Gastroesophageal sphincter (tissue), 4 donors: ENCODE measurements around the gene DHRS7. TPM values are rescaled to one million over a fixed set of nuclear protein-coding genes. Genes with fewer than 3 reads are reported as not detected.

Experiments
- ATAC-seq: fragments of 150-250 bp; one replicate; pipeline ENCODE4 v1.9.1; 2016; ENCODE audit warnings: mild to moderate bottlenecking, moderate library complexity
- H3K27ac ChIP-seq, 4 donors: fragments of 200-600 bp; sonication (generic) in 3 of 4; 1 replicate in 3 of 4; 2 replicates in 1 of 4; pipeline ENCODE4 v1.5.1; 2016 to 2019
- H3K27me3 ChIP-seq: fragments of 200-600 bp; sonication (generic); one replicate; pipeline ENCODE4 v1.5.1; 2019
- H3K36me3 ChIP-seq, 2 donors: fragments of 200-600 bp; sonication (generic); one replicate each; pipeline ENCODE4 v1.5.1; 2019; ENCODE audit warnings: control low read depth in 1 of 2
- H3K4me1 ChIP-seq, 3 donors: fragments of 200-600 bp; sonication (generic); 1 replicate in 2 of 3; 2 replicates in 1 of 3; pipeline ENCODE4 v1.5.1; 2016 to 2019; ENCODE audit warnings: control low read depth in 2 of 3
- H3K4me3 ChIP-seq, 2 donors: fragments of 200-600 bp; sonication (generic); one replicate each; pipeline ENCODE4 v1.5.1; 2019; ENCODE audit warnings: mild to moderate bottlenecking in 1 of 2, moderate library complexity in 1 of 2
- H3K9me3 ChIP-seq, 3 donors: fragments of 200-600 bp; sonication (generic); one replicate each; pipeline ENCODE4 v1.5.1; 2017 to 2019; ENCODE audit warnings: control low read depth in 2 of 3
- EP300 ChIP-seq: sonication (generic); formaldehyde crosslinking; IDR thresholded peaks from one replicate; pipeline ENCODE4 v1.6.1; 2017; ENCODE audit warnings: antibody characterized with exemption, mild to moderate bottlenecking
- POLR2A ChIP-seq, 2 donors: fragments of 450-650 bp; IDR thresholded peaks; one replicate each; pipeline ENCODE4 v1.6.1; 2017; ENCODE audit warnings: antibody characterized with exemption in 2 of 2, mild to moderate bottlenecking in 2 of 2, moderate library complexity in 1 of 2
- POLR2AphosphoS5 ChIP-seq: sonication (generic); formaldehyde crosslinking; IDR thresholded peaks from one replicate; pipeline ENCODE4 v1.6.1; 2017; ENCODE audit warnings: antibody characterized with exemption
- WGBS, 2 donors: methylation state at CpG; one replicate each; pipeline ENCODE4 v1.1.5; 2018; ENCODE audit warnings: low coverage in 1 of 2; 5-methylcytosine and 5-hydroxymethylcytosine counted together
- total RNA-seq, 4 donors: library from RNA; depleted of rRNA; stranded (reverse); fragments of >200 nt; gene quantifications; one replicate each; pipeline ENCODE4 v1.1.0, GENCODE V29; 2016
- TF ChIP-seq, protein P1 (sequence below), 4 experiments: fragments of 200-600 bp in 2 of 4; fragments of 450-650 bp in 2 of 4; sonication (generic) in 1 of 4; IDR thresholded peaks; one replicate each; pipeline ENCODE4 v1.5.1; 2017 to 2019; ENCODE audit warnings: antibody characterized with exemption in 4 of 4, mild to moderate bottlenecking in 2 of 4, moderate library complexity in 2 of 4

The DHRS7 gene
- total RNA-seq, 4 donors from 2014 or later = 55.1 to 92.4 (median 60.6) TPM

DNA sequence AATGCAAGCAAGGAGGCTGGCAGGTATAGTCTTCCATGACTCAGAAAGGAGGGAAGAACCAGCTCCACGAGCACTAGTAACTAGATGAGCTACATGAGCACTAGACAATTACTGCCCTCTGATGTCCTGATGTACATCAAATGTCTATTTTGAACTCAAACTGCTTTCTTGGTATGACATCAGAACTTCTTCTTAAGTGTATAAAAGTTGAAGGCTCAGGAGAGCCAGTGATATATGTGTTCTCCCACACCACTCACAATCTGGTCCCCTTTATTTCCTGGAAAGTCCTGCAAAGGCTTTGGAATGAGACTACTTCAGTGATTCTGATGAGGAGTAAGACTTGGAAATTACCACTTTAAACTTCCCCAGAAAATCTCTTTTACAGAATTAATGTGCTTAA is 18.5 kb upstream of the DHRS7 start:
- no peak for ATAC-seq
- 0% methylated on average over 1 of the region's 1 CpG for WGBS, 2 donors

DNA sequence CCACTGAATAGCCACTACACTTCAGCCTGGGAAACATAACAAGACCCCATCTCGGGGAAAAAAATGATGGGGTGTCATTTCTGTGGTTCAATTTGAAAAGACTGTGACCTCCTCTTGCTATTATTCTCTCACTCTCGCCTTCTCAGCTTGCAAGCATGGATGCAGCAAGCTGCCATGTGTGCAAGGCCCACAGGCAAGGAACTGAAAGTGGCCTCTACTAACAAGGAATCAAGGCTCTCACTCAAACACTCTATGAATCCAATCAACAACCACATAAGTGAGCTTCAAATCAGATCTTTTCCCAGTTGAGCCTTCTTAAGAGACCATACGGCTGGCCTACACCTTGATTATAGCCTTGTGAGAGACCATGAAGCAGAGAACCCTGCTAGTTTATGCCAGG is 17.9 kb upstream of the DHRS7 start:
- no peak overlapping the region for H3K4me3 ChIP-seq
- H3K27ac ChIP-seq = no peak overlapping the region
- H3K4me1 ChIP-seq = peaks cover 0 to 21% (median 3%) of the 10 kb centered on the region in 3 donors
- no peak for ATAC-seq
- no peaks in the 10 kb centered on the region for H3K27me3 ChIP-seq
- no peaks in the 10 kb centered on the region for H3K36me3 ChIP-seq
- 94 to 100% methylated on average over 2 to 3 of the region's 3 CpGs for WGBS, 2 donors
- TF ChIP-seq POLR2A (IDR thresholded peaks at IDR 0.05) = no peak
- TF ChIP-seq EP300 = no peak
- TF ChIP-seq, protein P1, sequence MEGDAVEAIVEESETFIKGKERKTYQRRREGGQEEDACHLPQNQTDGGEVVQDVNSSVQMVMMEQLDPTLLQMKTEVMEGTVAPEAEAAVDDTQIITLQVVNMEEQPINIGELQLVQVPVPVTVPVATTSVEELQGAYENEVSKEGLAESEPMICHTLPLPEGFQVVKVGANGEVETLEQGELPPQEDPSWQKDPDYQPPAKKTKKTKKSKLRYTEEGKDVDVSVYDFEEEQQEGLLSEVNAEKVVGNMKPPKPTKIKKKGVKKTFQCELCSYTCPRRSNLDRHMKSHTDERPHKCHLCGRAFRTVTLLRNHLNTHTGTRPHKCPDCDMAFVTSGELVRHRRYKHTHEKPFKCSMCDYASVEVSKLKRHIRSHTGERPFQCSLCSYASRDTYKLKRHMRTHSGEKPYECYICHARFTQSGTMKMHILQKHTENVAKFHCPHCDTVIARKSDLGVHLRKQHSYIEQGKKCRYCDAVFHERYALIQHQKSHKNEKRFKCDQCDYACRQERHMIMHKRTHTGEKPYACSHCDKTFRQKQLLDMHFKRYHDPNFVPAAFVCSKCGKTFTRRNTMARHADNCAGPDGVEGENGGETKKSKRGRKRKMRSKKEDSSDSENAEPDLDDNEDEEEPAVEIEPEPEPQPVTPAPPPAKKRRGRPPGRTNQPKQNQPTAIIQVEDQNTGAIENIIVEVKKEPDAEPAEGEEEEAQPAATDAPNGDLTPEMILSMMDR (IDR thresholded peaks at IDR 0.05) = no peak
- TF ChIP-seq POLR2AphosphoS5 = no peak
- no peaks in the 10 kb centered on the region for H3K9me3 ChIP-seq

More for the DNA sequence above, 18.5 kb upstream of the DHRS7 start:
- H3K27ac ChIP-seq = peak overlapping the region in 3 of 4 donors; percentile 47 to 57 (median 57)
- peaks cover 0 to 21% (median 3%) of the 10 kb centered on the region in 3 donors for H3K4me1 ChIP-seq
- no peaks in the 10 kb centered on the region for H3K9me3 ChIP-seq
- no peaks in the 10 kb centered on the region for H3K27me3 ChIP-seq
- no peaks in the 10 kb centered on the region for H3K36me3 ChIP-seq
- peak overlapping the region; percentile 45 to 70 for H3K4me3 ChIP-seq
- no peak for TF ChIP-seq POLR2AphosphoS5
- TF ChIP-seq, protein P1 (IDR thresholded peaks at IDR 0.05) = no peak
- TF ChIP-seq POLR2A (IDR thresholded peaks at IDR 0.05) = no peak
- no peak for TF ChIP-seq EP300

DNA sequence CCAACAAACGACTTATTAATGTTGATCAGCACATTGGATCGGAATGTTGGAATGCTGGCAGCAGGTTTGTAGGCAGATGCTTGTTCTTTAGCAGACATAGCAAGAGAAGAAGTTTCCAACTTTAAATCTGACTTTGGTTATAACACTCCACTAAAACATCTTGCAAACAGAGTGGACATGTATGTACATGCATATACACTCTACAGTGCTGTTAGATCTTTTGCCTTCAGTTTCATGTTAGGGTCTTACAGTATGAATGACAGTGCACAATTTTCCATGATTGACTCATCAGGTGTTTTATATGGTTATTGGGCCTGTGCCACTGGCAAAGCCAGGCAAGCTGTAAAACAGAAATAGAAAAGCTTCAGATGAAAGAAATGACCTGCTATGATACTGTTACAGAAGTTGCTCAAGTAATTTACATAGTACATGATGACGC is 14.3 kb upstream of the DHRS7 start:
- no peaks in the 10 kb centered on the region for H3K27me3 ChIP-seq
- peak; percentile 64 for ATAC-seq
- no peaks in the 10 kb centered on the region for H3K36me3 ChIP-seq
- H3K9me3 ChIP-seq = no peaks in the 10 kb centered on the region
- TF ChIP-seq POLR2AphosphoS5 = no peak
- TF ChIP-seq POLR2A (IDR thresholded peaks at IDR 0.05) = no peak
- TF ChIP-seq, protein P1 (IDR thresholded peaks at IDR 0.05) = no peak
- no peak for TF ChIP-seq EP300
- WGBS, 2 donors = 39 to 47% methylated on average over 3 of the region's 3 CpGs
- peaks cover 0 to 17% (median 3%) of the 10 kb centered on the region in 3 donors for H3K4me1 ChIP-seq
- no peak overlapping the region for H3K4me3 ChIP-seq
- peak overlapping the region in 3 of 4 donors; percentile 1 to 39 (median 15) for H3K27ac ChIP-seq

DNA sequence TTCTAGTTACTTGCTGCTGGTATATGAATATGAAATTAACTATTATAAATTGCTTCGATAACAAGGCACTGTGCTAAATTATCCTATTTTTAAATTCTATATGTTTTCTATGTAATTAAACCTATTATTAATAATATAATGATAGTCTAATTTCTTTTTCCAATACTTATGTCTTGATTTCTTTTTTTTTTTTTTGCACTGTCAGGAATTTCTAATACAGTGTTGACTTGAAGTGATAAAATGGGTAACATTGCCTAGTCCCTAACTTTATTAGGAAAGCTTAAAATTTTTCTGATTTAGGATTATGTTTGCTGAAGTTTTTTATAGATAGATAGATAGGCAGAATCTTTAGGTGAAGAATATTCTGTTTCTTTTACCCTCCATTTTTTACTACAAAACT is 13.6 kb upstream of the DHRS7 start:
- 94 to 100% methylated on average over 1 of the region's 1 CpG for WGBS, 2 donors
- Histone ChIP-seq H3K27me3 (no peaks in the 10 kb centered on the region), H3K4me3 (no peak overlapping the region), H3K9me3 (no peaks in the 10 kb centered on the region), H3K4me1 (peaks cover 0 to 11% (median under 1%) of the 10 kb centered on the region in 3 donors), H3K36me3 (no peaks in the 10 kb centered on the region), H3K27ac (peak overlapping the region in 2 of 4 donors; percentile 15 to 39)
- TF ChIP-seq, protein P1 (IDR thresholded peaks at IDR 0.05) = no peak
- no peak for TF ChIP-seq POLR2A (IDR thresholded peaks at IDR 0.05)
- TF ChIP-seq POLR2AphosphoS5 = no peak
- no peak for TF ChIP-seq EP300
- no peak for ATAC-seq

DNA sequence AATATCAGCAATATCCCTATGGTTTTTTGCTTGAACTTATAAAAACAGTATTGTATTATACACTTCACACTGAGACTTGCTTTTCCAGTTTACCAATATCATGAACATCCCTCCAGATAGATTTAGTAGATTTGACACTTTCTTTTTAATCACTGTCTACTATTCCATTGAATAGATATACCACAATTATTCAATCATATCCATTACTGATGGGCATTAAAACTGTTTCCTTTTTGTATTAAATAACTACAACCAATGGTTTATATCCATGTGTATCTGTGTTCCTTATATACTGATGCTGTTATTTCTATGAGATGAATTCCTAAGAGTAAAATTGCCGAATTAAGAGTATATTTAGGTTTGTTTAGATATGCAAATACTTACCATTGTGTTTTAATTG is 13.0 kb upstream of the DHRS7 start:
- H3K4me1 ChIP-seq = peaks cover 0 to 8% (median 0%) of the 10 kb centered on the region in 3 donors

More for the DNA sequence above, 13.0 kb upstream of the DHRS7 start:
- no peak overlapping the region for H3K27ac ChIP-seq
- 83 to 100% methylated on average over 1 of the region's 1 CpG for WGBS, 2 donors
- H3K9me3 ChIP-seq = no peaks in the 10 kb centered on the region
- no peaks in the 10 kb centered on the region for H3K36me3 ChIP-seq
- no peaks in the 10 kb centered on the region for H3K27me3 ChIP-seq
- ATAC-seq = no peak
- H3K4me3 ChIP-seq = no peak overlapping the region
- TF ChIP-seq, protein P1 (IDR thresholded peaks at IDR 0.05) = no peak
- TF ChIP-seq POLR2A (IDR thresholded peaks at IDR 0.05) (no peak), EP300 (no peak), POLR2AphosphoS5 (no peak)
